ENCODE measurements around the gene ZC3H7A. TPM values are rescaled to one million over a fixed set of nuclear protein-coding genes. Genes with fewer than 3 reads are reported as not detected.

Gene ZC3H7A
- total and polyA plus RNA-seq, 2 of the 4 experiments (the other 2 are of a cell fraction), result 22.2 to 53.9 TPM

GRCh38 chr16:11721781-11722467 is 75.1 kb downstream of the ZC3H7A start:
- no peak overlapping the region for H4K8ac ChIP-seq (ENCODE audit: low read depth in 2 of 2, low read length in 2 of 2)
- no peaks in the 10 kb centered on the region for H3K27me3 ChIP-seq (ENCODE audit: control insufficient read depth, insufficient read depth, low read length)
- H3K27ac ChIP-seq (ENCODE audit: insufficient read depth, low read length), result no peak overlapping the region
- no peak overlapping the region for H4K5ac ChIP-seq (ENCODE audit: low read depth, low read length)
- peaks cover 24 to 29% of the 10 kb centered on the region in 2 experiments for H3K79me1 ChIP-seq (ENCODE audit: low read depth in 1 of 2, low read length in 2 of 2)
- no peak overlapping the region for H3K9ac ChIP-seq (ENCODE audit: low read depth, low read length)
- H2BK20ac ChIP-seq (ENCODE audit: low read depth, low read length), result no peak overlapping the region
- ChIA-PET POLR2A (ENCODE audit: unreplicated experiment) (no interaction called here), CTCF (no interaction called here)
- BruUV-seq (replicated peaks), result no TSS peak
- no peak overlapping the region for H2BK15ac ChIP-seq (ENCODE audit: low read depth, low read length)
- H3K36me3 ChIP-seq (ENCODE audit: control insufficient read depth, insufficient read depth, low read length), result peaks cover 25% of the 10 kb centered on the region
- H3K4me3 ChIP-seq (ENCODE audit: insufficient read depth, low read depth, low read length), result no peak overlapping the region
- TF ChIP-seq MAFK (IDR thresholded peaks at IDR 0.05; ENCODE audit: low read depth, low read length) (no peak), RFX5 (IDR thresholded peaks at IDR 0.05; ENCODE audit: low read depth, low read length) (no peak), RCOR1 (IDR thresholded peaks at IDR 0.05; ENCODE audit: insufficient replicate concordance, low read length) (no peak), NFE2L2 (IDR thresholded peaks at IDR 0.05; ENCODE audit: low read depth, low read length) (no peak), FOS (IDR thresholded peaks at IDR 0.05; ENCODE audit: low read depth, low read length) (no peak), MAZ (IDR thresholded peaks at IDR 0.05; ENCODE audit: borderline replicate concordance, low read depth, low read length) (no peak), POLR2A (IDR thresholded peaks at IDR 0.05; ENCODE audit: low read depth, low read length) (no peak), USF2 (IDR thresholded peaks at IDR 0.05; ENCODE audit: low read depth, low read length) (no peak), RAD21 (IDR thresholded peaks at IDR 0.05; ENCODE audit: low read length) (no peak), ELK1 (IDR thresholded peaks at IDR 0.05; ENCODE audit: borderline replicate concordance, low read depth, low read length) (no peak), MXI1 (IDR thresholded peaks at IDR 0.05; ENCODE audit: borderline replicate concordance, low read depth, low read length) (no peak), CEBPB (IDR thresholded peaks at IDR 0.05; ENCODE audit: low read depth, low read length) (no peak), SMC3 (IDR thresholded peaks at IDR 0.05; ENCODE audit: low read depth, low read length) (no peak), CHD1 (IDR thresholded peaks at IDR 0.05; ENCODE audit: low read depth, low read length) (no peak), BHLHE40 (IDR thresholded peaks at IDR 0.05; ENCODE audit: low read depth, low read length) (no peak), CTCF (conservative IDR thresholded peaks at IDR 0.05; ENCODE audit: low read depth, low read length) (no peak)
- H3K4me2 ChIP-seq (ENCODE audit: low read depth, low read length), result no peak overlapping the region
- H3K14ac ChIP-seq (replicated peaks; ENCODE audit: low read depth, low read length), result no peak overlapping the region
- H2AK9ac ChIP-seq (replicated peaks; ENCODE audit: low read depth, low read length, poor library complexity), result no peak overlapping the region
- DNase-seq (no peak), ATAC-seq (ENCODE audit: low read depth) (no peak)
- H3K23ac ChIP-seq (ENCODE audit: low read depth, low read length), result no peak overlapping the region
- no peak overlapping the region for H3K18ac ChIP-seq (ENCODE audit: low read depth, low read length)
- H2BK5ac ChIP-seq (ENCODE audit: low read depth, low read length, poor library complexity, severe bottlenecking), result no peak overlapping the region
- in situ Hi-C loops (cut with MboI; ENCODE audit: low sequenced_read_pairs) (no loop called here), dilution Hi-C loops (cut with HindIII; ENCODE audit: low sequenced_read_pairs, unreplicated experiment) (no loop called here), intact Hi-C loops (cut with micrococcal nuclease) (no loop called here)
- peaks cover 10% of the 10 kb centered on the region; the same call in 1 of the 2 replicates for H4K20me1 ChIP-seq (ENCODE audit: insufficient read depth, low read length)
- no peak overlapping the region for H3K56ac ChIP-seq (ENCODE audit: extremely low read depth, insufficient read depth, low read length)
- H2AFZ ChIP-seq (replicated peaks; ENCODE audit: low read length, poor library complexity), result no peak overlapping the region
- peaks cover 4% of the 10 kb centered on the region; the same call in 1 of the 2 replicates for H3K9me1 ChIP-seq (ENCODE audit: insufficient read depth, low read length)
- no peaks in the 10 kb centered on the region for H3K9me3 ChIP-seq (ENCODE audit: control insufficient read depth, insufficient read depth, low read length)
- H4K91ac ChIP-seq (ENCODE audit: insufficient read depth, low read depth, low read length), result no peak overlapping the region
- WGBS, 2 experiments (ENCODE audit: extremely low coverage in 2 of 2, insufficient read length in 1 of 2), result 87% methylated on average over 3 of the region's 4 CpGs; no CpG with 5 or more reads in 1 of the 2 experiments
- peaks cover 7% of the 10 kb centered on the region for H3K4me1 ChIP-seq (ENCODE audit: control insufficient read depth, insufficient read depth, low read length)
- no peak overlapping the region for H3K4ac ChIP-seq (ENCODE audit: low read depth, low read length)
- H2AK5ac ChIP-seq (ENCODE audit: low read depth, low read length), result no peak overlapping the region
- H2BK120ac ChIP-seq (ENCODE audit: low read depth, low read length), result no peak overlapping the region

Measured in IMR-90 (cell line).